Skeletal muscle tissue (tissue), 4 donors: ENCODE measurements around the gene KCTD4. TPM values are rescaled to one million over a fixed set of nuclear protein-coding genes. Genes with fewer than 3 reads are reported as not detected.

Experiments
- H3K27ac ChIP-seq: one replicate; pipeline ENCODE4 v1.7.0; 2013; ENCODE audit warnings: mild to moderate bottlenecking, low read depth, low read length, inconsistent platforms
- H3K27me3 ChIP-seq, 3 donors: one replicate each; pipeline ENCODE4 v1.7.0; 2013; ENCODE audit warnings: low read length in 3 of 3; ENCODE audit not compliant: control insufficient read depth in 3 of 3, insufficient read depth in 3 of 3
- H3K36me3 ChIP-seq, 3 donors: one replicate each; pipeline ENCODE4 v1.7.0; 2013; ENCODE audit warnings: low read length in 3 of 3; ENCODE audit not compliant: control insufficient read depth in 3 of 3, insufficient read depth in 3 of 3
- H3K4me1 ChIP-seq, 3 donors: one replicate each; pipeline ENCODE4 v1.7.0; 2013; ENCODE audit warnings: low read length in 3 of 3, mild to moderate bottlenecking in 3 of 3; ENCODE audit not compliant: control insufficient read depth in 3 of 3, insufficient read depth in 3 of 3
- H3K4me3 ChIP-seq, 3 donors: one replicate each; pipeline ENCODE4 v1.7.0; 2013; ENCODE audit warnings: low read length in 3 of 3
- H3K9ac ChIP-seq, 3 donors: one replicate each; pipeline ENCODE4 v1.7.0; 2013; ENCODE audit warnings: low read length in 3 of 3, mild to moderate bottlenecking in 3 of 3, moderate library complexity in 2 of 3, low read depth in 1 of 3
- H3K9me3 ChIP-seq, 3 donors: one replicate each; pipeline ENCODE4 v1.7.0; 2013; ENCODE audit warnings: low read length in 3 of 3; ENCODE audit not compliant: control insufficient read depth in 3 of 3
- total RNA-seq: library from RNA; depleted of rRNA; stranded (reverse); fragments of >200 nt; gene quantifications from one replicate; pipeline ENCODE4 v1.2.3, GENCODE V29; 2014
- donor health status: Osteomylitis.

The KCTD4 gene
- total RNA-seq, 1 donor from 2014 or later, result not detected

DNA sequence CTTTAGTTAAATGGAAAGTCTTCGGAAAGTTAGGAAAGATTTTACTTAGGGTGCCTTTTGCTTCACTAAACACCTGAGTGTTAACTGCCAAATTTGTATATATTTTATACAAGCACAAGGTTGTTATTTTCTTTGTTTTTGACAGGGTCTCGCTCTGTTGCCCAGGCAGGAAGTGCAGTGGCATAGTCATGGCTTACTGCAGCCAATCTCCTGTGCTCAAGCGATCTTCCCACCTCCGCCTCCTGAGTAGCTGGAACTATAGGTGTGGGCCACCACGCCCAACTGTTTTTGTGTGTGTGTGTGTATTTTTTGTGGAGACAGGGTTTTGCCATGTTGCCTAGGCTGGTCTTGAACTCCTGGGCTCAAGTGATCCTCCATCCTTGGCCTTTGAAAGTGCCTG, 16.2 kb downstream of the KCTD4 start:
- H3K9me3 ChIP-seq, result no peaks in the 10 kb centered on the region
- peaks cover 0 to 2% (median 0%) of the 10 kb centered on the region in 3 donors for H3K36me3 ChIP-seq
- H3K4me3 ChIP-seq, result no peak overlapping the region
- no peak overlapping the region for H3K27ac ChIP-seq
- no peaks in the 10 kb centered on the region for H3K4me1 ChIP-seq
- no peak overlapping the region for H3K9ac ChIP-seq
- H3K27me3 ChIP-seq, result no peaks in the 10 kb centered on the region

DNA sequence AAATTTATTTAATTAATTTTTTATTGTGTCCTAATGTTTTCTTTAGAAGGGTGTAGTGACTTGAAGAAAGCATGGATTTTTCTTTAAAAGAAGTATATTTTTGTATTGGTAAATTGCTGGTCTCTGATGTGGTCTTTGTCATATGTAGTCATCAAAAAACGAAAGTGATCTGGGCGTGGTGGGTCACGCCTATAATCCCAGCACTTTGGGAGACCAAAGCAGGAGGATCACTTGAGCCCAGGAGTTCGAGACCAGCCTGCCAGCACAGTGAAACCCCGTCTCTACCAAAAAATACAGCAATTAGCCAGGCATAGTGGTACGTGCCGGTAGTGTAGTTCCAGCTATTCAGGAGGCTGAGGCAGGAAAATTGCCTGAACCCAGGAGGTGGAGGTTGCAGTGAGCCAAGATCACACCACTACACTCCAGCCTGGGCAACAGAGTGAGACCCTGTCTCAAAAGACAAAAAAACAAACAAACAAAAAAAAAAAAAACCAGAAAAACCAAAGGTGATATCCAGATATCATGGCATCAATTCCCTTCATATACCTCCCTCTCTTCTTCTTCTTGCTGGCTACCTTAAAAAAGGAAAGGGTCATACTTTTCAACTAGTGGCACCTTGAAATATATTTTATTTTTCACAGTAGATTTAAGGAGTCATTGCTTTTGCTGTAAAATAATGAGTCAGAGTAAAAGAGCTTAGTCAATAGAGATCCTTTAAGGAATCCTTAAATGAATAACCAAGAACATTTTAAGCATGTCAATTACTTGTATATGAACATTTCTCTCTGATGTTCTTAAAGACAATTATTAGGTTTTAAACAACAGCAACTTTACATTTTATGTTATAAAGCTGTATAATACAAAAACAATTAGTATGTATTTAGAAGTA, 19.9 kb downstream of the KCTD4 start:
- H3K9ac ChIP-seq, result no peak overlapping the region
- peaks cover 3 to 7% (median 5%) of the 10 kb centered on the region in 3 donors for H3K4me1 ChIP-seq
- H3K27me3 ChIP-seq, result no peaks in the 10 kb centered on the region
- H3K36me3 ChIP-seq, result peaks cover 0 to 2% (median 0%) of the 10 kb centered on the region in 3 donors
- H3K27ac ChIP-seq, result no peak overlapping the region
- H3K4me3 ChIP-seq, result no peak overlapping the region
- H3K9me3 ChIP-seq, result no peaks in the 10 kb centered on the region

DNA sequence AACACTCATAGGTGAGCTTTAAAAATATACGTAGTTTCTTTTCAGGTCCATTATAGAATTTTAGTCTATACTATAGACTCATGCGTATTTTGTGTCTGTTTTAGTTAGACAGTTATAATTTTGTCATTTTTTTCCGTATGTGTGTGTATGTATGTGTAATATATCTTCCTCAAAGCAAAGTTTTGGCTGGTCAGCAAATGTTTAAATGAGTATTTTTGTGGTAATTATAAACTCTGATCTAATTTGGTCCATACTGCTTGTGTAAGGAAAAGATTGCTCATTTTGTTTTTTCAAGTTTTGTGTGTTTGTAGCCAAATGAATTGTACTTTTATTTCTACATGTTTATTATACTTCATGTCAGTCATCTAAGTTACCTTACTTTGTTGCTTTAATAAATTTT, 20.5 kb downstream of the KCTD4 start:
- Histone ChIP-seq H3K4me3 (no peak overlapping the region), H3K9ac (no peak overlapping the region), H3K4me1 (peaks cover 3 to 7% (median 5%) of the 10 kb centered on the region in 3 donors), H3K9me3 (no peaks in the 10 kb centered on the region), H3K27ac (no peak overlapping the region), H3K27me3 (no peaks in the 10 kb centered on the region), H3K36me3 (peaks cover 0 to 2% (median 0%) of the 10 kb centered on the region in 3 donors)

DNA sequence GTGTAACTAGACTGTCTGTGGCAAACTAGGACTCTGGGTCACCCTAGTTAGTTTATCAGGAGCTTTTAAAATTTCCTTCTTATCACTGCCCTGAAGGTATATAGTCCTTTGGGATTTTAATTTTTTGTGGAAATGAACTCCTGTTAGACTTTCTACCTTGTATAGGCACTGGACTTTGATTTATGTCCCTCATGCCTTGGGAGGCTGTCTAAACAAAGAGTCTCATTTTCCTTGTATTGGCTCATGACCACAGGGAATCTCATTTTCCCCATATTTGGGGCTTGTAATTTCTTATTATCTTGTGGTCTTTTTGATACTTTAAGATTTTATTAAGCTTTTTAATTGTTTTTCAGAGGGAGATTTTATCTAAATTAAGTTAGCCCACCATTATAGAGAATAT, 21.4 kb downstream of the KCTD4 start:
- Histone ChIP-seq H3K27ac (no peak overlapping the region), H3K4me3 (no peak overlapping the region), H3K4me1 (peaks cover 3 to 7% (median 5%) of the 10 kb centered on the region in 3 donors), H3K9me3 (no peaks in the 10 kb centered on the region), H3K9ac (no peak overlapping the region), H3K36me3 (no peaks in the 10 kb centered on the region), H3K27me3 (no peaks in the 10 kb centered on the region)

DNA sequence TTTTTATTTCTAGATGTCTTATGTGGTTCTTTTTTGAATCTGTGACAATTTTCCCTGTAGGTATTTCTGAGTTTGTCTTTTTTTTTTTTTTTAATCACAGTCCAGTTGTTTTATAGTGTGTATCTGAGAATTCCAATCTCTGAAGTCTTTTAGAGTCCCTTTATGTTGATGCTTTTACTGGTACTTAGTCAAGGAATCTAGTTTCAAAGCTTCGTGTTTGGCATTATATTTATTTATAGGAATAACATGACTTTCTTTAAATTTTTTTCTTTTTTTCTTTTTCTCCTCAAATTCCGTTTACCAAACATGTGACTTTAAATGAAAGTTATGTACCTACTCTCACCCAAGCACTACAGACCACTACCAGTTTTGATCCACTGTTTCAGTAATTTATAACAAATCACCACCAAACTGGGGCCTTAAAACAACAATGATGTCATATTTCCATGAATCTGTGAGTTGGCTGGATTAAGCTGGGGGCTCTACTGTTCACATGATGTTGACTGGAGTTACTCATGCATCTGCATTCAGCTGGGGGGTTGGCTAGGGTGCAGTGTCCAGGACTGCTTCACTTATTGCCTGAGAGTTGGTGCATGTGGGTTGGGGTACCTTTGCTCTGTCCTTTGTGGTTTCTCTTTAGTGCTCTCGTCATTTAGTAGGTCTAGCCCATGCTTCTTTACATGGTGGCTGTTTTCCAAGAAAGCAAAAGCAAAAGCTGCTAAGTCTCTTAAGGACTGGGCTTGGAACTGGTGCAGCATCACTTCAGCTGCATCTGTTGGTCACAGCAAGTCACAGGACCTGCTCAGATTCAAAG, 22.3 kb downstream of the KCTD4 start:
- Histone ChIP-seq H3K4me1 (peaks cover 3 to 7% (median 5%) of the 10 kb centered on the region in 3 donors), H3K36me3 (no peaks in the 10 kb centered on the region), H3K9me3 (no peaks in the 10 kb centered on the region), H3K9ac (no peak overlapping the region), H3K27me3 (no peaks in the 10 kb centered on the region), H3K4me3 (no peak overlapping the region), H3K27ac (no peak overlapping the region)

DNA sequence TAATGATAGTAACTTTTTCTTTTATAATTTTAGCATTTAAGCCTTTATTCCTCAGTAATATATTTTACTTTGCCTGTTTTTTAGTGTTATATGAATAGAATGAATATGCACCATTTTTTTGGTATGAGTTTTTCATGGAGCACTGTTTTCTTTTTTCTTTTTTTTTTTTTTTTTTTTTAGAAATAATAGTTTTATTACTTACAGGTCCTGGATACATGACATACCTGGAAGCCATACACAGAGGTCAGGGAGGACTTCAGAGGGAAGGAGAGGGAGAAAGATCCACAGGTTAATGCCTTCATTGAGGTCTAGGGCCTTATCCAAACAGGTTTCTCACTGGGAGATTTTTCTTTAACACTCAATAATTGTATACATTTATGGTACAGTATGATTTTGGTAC, 26.4 kb downstream of the KCTD4 start:
- H3K4me3 ChIP-seq, result no peak overlapping the region

DNA sequence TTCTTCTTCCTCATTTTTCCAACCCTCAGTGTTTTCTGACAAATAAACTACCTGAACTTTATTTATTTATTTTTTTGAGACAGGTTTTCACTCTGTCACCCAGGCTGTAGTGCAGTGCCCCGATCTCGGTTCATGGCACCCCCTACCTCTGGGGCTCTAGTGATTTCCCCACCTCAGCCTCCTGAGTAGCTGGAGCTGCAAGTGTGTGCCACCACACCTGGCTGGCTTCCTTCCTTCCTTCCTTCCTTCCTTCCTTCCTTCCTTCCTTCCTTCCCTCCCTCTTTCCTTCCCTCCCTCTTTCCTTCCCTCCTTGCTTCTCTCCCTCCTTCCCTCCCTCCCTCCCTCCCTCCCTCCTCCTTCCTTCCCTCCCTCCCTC, 32.3 kb downstream of the KCTD4 start:
- H3K27ac ChIP-seq, result no peak overlapping the region

More for the DNA sequence above, 26.4 kb downstream of the KCTD4 start:
- Histone ChIP-seq H3K9me3 (no peaks in the 10 kb centered on the region), H3K9ac (no peak overlapping the region), H3K36me3 (no peaks in the 10 kb centered on the region), H3K27ac (no peak overlapping the region), H3K4me1 (peaks cover 3 to 7% (median 5%) of the 10 kb centered on the region in 3 donors), H3K27me3 (no peaks in the 10 kb centered on the region)

DNA sequence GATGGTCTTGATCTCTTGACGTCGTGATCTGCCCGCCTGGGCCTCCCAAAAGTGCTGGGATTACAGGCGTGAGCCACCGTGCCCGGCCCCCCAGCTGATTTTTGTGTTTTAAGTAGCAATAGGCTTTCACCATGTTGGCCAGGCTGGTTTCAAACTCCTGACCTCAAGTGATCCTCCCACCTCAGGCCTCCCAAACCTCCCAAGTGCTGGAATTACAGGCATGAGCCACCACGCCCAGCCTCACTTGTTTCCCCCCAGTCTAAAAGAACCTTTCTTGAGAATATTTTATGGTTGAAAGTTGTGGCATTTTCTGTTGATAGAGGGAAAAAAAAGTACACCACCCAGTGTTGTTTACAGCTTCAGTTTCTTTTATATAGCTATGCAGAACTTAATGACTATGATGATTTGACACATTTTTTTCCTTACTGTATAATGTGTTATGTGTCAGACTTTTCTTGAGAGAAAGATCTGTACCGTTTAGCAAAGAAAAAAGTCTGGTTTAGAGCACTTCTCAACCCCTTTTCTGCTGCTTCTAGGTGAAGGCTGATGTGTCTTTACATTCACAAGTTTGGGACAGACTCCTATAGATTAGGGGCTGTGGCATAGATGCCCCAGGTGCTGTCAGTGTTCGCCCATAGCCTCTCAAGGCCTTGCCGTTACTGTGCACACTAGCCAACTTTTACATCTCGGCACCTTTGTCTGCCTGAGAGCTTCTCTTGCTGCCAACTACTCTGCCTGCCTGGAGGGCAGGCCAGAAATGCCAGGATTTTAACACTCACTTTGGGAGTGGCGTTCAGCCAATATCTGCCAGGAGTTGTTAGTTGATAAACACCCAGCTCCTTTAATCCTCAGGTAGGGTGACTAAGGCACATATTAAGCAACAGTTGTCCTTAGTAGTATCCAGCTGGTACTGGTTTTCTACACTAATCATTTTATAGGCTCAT, 33.0 kb downstream of the KCTD4 start:
- Histone ChIP-seq H3K4me3 (no peak overlapping the region), H3K27ac (no peak overlapping the region), H3K36me3 (peaks cover 0 to 3% (median 0%) of the 10 kb centered on the region in 3 donors), H3K4me1 (peaks cover 0 to 2% (median 0%) of the 10 kb centered on the region in 3 donors), H3K9me3 (no peaks in the 10 kb centered on the region), H3K27me3 (no peaks in the 10 kb centered on the region), H3K9ac (no peak overlapping the region)

More for the DNA sequence above, 32.3 kb downstream of the KCTD4 start:
- Histone ChIP-seq H3K36me3 (peaks cover 0 to 3% (median 0%) of the 10 kb centered on the region in 3 donors), H3K4me3 (no peak overlapping the region), H3K27me3 (no peaks in the 10 kb centered on the region), H3K9me3 (no peaks in the 10 kb centered on the region), H3K9ac (no peak overlapping the region), H3K4me1 (peaks cover 0 to 2% (median 0%) of the 10 kb centered on the region in 3 donors)

DNA sequence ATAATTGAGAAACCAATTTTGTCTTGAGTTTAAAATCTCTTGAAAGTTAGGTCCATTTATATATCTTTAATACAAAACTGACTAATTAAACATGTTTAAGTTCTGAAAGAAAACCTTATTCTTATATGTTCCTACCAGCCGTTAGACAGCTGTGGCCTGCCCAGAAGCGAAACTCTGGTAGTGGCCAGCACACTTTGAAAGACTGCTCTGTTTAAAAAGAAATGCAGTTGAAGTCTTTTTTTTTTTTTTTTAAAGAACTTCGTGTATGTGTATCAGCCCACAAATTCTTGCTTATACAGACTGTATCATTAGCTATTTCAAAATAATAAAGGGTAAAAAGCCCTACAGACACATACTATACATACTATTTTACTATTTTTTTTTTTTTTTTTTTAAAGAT, 34.0 kb downstream of the KCTD4 start:
- Histone ChIP-seq H3K27ac (no peak overlapping the region), H3K9ac (no peak overlapping the region), H3K4me3 (no peak overlapping the region), H3K36me3 (peaks cover 0 to 3% (median 0%) of the 10 kb centered on the region in 3 donors), H3K27me3 (no peaks in the 10 kb centered on the region), H3K4me1 (peaks cover 0 to 2% (median 0%) of the 10 kb centered on the region in 3 donors), H3K9me3 (no peaks in the 10 kb centered on the region)
